ENCODE measurements around the gene CYP4F8.

The CYP4F8 gene

GRCh38 chr19:15616183-15616582 lies 1.2 kb downstream of the CYP4F8 start:
- in situ Hi-C loops (cut with HindIII; ENCODE audit: low sequenced_read_pairs): no loop called here

DNA sequence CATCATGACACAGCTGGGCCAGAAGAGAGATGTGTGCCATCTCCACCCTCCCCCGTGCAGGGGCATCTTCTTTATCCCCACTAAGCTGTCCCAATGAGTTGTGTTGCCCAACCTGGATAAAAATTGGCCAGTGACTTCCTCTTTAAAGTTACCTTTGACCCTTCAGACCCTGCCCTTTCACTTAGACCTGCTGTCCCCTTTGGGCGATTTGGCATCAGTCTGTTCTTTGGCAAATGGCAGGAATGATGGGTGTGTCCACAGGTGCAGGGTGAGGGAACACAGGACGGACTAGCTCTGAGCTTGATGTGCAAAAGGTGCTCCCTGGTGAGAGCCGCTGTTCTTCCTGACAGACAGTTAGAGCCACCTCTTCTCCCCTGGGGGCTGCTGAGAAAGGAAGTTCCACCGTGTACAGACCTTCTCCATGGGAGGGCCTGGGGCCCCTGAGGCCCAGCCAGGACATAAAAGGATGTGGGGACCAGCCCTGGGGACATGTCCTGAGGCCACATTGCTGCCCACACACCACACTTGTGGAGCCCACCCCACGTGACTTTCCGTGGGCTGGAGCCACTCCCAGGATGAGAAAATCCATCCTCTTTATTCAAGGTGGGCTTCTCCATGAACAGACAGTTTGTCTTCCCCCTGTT lies 1.7 kb downstream of the CYP4F8 start:
- in situ Hi-C loops (cut with HindIII; ENCODE audit: low sequenced_read_pairs): no loop called here

- in situ Hi-C loops (cut with HindIII; ENCODE audit: low sequenced_read_pairs): no loop called here
Observed at GRCh38 chr19:15618321-15618720, 3.3 kb downstream of the CYP4F8 start.

DNA sequence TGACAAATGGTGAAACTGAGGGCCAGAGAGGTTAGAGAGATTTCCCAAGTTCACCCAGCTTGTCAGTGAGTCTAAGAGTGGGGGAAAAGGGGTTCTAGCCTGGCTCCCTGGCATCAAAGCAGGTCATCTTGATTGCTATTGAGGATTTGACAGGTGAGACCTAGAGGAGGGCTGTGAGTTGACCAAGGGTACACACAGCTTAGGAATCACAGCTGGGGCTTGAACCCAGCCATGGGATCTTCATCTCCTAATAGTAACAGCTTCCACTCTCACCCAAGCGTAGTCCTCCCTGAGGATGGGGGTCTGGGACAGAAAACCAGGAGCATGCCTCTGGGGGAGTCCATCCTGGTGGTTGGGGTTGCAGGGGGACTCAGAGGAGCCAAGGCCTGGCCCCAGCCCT lies 6.8 kb downstream of the CYP4F8 start:
- in situ Hi-C loops (cut with HindIII; ENCODE audit: low sequenced_read_pairs): no loop called here

DNA sequence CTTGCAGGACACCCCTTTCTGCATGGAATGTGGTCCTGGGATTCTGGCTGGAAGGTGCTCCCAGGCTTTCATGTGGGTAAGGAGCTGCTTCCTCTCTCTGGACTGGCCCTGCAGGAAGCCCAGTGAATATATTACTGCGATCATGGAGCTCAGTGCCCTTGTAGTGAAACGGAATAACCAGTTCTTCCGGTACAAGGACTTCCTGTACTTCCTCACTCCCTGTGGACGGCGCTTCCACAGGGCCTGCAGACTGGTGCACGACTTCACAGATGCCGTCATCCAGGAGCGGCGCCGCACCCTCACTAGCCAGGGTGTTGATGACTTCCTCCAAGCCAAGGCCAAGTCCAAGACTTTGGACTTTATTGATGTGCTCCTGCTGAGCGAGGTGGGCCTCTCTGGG lies 8.0 kb downstream of the CYP4F8 start:
- in situ Hi-C loops (cut with HindIII; ENCODE audit: low sequenced_read_pairs): no loop called here

- in situ Hi-C loops (cut with HindIII; ENCODE audit: low sequenced_read_pairs): no loop called here
Observed at GRCh38 chr19:15623711-15624318, 8.8 kb downstream of the CYP4F8 start.

DNA sequence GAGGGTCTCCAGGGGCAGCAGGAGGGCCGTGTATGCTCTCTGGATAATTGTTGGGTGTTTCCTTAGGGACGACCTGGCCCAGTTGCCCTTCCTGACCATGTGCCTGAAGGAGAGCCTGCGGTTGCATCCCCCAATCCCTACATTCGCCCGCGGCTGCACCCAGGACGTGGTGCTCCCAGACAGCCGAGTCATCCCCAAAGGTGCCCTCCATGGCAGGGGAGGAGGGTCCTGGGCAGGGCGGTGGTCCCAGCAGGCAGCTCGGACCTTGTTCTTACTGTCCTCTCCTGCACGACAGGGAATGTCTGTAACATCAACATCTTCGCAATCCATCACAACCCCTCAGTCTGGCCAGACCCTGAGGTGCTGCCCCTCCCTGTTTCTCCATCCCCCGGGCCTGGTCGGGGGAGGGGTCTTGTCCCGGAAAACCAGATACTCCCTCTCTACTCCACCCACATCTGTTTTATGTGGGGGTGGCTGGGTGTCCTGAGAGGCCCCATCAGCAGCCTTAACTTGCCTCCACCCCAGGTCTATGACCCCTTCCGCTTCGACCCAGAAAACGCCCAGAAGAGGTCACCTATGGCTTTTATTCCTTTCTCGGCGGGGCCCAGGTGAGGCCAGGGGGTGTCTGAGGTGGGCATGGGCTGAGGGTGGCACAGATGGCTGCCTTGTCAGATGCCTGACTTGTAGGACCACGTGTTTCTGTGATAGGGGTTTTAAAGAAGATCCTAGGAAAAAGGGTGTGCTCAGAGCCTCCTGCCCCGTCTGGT lies 13.4 kb downstream of the CYP4F8 start:
- in situ Hi-C loops (cut with HindIII; ENCODE audit: low sequenced_read_pairs): no loop called here

DNA sequence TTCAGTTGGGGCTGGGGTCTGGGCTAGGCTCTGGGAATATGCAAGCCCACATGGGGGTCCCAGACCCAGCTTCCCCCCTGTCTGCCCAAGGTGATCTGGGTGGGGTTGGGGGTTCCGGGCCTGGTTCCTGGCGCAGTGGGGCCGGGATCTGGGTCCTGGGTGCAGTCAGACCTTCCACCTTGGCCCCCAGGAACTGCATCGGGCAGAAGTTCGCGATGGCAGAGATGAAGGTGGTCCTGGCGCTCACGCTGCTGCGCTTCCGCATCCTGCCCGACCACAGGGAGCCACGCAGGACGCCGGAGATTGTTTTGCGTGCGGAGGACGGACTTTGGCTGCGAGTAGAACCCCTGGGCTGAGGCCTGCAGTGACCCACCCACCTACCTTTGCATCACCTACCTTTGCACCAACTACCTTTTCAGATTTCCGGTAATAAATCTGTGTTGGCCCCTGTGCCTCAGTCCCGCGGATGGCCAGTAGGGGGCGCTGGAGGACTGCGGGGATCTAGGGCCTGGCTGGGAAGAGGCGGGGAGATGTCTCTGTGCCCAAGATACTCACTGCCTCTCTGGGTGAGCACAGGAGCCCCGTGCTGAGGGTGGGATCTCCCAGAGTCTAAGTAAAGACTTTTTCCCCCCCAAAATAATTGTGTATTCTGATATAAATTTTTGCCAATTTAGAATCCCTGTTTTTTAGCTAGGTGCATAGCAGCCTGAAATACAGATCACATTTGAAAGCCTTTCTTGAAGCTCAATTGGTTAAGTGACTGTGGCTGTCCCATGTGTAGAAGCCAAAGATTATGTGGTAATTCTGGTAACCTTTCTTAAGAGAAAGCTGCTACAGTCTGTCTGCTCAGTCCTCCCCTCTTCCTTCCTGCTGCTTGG lies 14.2 kb downstream of the CYP4F8 start:
- in situ Hi-C loops (cut with HindIII; ENCODE audit: low sequenced_read_pairs): no loop called here

- in situ Hi-C loops (cut with HindIII; ENCODE audit: low sequenced_read_pairs): no loop called here
Observed at GRCh38 chr19:15631817-15632216, 16.8 kb downstream of the CYP4F8 start.

- in situ Hi-C loops (cut with HindIII; ENCODE audit: low sequenced_read_pairs): no loop called here
Observed at GRCh38 chr19:15633082-15633835, 18.2 kb downstream of the CYP4F8 start.

DNA sequence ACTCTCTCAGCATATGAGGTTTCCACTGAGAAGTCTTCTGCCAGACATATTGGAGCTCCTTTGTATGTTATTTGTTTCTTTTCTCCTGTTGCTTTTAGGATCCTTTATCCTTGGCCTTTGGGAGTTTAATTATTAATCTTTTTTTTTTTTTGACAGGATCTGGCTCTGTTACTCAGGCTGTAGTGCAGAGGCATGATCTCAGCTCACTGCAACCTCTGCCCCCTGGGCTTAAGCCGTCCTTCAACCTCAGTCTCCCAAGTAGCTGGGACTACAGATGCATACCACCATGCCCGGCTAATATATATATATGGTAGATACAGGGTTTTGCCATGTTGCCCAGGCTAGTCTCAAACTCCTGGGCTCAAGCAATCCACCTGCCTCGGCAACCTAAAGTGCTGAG lies 19.1 kb downstream of the CYP4F8 start:
- in situ Hi-C loops (cut with HindIII; ENCODE audit: low sequenced_read_pairs): no loop called here

- in situ Hi-C loops (cut with HindIII; ENCODE audit: low sequenced_read_pairs): no loop called here
Observed at GRCh38 chr19:15635016-15635805, 20.2 kb downstream of the CYP4F8 start.

- in situ Hi-C loops (cut with HindIII; ENCODE audit: low sequenced_read_pairs): no loop called here
Observed at GRCh38 chr19:15636026-15636425, 21.0 kb downstream of the CYP4F8 start.

- in situ Hi-C loops (cut with HindIII; ENCODE audit: low sequenced_read_pairs): no loop called here
Observed at GRCh38 chr19:15639596-15639995, 24.6 kb downstream of the CYP4F8 start.

DNA sequence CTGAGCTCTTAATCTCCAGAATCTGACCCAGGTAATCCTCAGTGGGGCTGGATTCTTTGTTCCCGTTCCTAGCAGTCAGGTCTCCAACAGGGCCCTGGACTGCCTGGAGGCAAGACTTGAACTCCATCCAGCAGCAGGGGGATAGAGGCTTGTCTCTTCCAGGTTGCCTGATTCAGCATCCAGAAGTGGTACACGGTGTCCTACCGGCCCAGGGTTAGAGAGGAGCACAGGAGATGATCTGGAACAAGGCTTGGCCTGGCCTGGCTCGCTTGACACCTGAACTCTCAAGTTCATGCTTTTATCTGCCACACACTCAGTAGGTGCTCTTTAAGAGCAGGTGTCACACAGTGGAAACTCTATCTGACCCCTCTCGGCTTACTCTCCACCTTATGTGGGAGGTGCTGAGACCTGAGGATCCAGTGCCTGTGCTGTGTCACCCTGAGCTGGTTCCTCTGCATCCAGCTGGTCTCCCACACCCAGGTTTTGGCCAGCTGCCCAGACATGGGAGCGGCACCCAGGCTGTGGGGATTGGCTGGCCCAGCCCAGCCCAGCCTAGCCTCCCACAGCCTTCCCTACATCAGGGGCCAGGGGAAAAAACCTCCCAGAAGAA lies 25.4 kb downstream of the CYP4F8 start, which contains the start of gene CYP4F3:
Gene CYP4F3, plus strand, starts transcription at position 604 of the 610 bp plus-strand sequence. CDS start 519 bp downstream, outside the sequence.
- in situ Hi-C loops (cut with HindIII; ENCODE audit: low sequenced_read_pairs): loop anchor here (5.0 kb wide), 1 partner anchor 47 kb away; no protein-coding TSS in a partner anchor

DNA sequence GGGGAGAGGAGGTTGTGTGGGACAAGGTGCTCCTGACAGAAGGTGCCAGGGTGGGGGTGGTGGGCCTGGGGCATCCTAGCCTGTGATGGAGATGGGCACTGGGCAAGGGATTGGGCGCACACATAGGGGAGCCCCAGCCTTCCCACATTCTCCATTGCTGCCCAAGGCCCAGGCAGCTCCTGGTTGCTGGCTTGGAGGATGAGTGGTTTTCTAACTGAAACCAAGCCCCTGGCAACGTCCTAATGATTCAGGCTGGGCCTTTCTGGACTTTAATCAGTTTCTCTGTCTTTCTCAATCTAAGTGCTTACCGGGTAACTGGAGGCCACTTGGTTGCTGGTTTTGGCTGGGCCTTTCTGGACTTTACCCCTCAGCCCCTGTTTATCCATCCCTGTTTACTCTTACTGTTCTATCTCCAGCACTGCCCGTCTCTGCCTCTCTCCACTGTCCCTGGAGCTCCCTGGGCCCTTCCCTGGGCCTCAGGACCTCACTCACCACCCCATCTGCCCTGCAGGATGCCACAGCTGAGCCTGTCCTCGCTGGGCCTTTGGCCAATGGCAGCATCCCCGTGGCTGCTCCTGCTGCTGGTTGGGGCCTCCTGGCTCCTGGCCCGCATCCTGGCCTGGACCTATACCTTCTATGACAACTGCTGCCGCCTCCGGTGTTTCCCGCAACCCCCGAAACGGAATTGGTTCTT lies 26.0 kb downstream of the CYP4F8 start:
- in situ Hi-C loops (cut with HindIII; ENCODE audit: low sequenced_read_pairs): loop anchor here (5.0 kb wide), 1 partner anchor 46 kb away; no protein-coding TSS in a partner anchor

DNA sequence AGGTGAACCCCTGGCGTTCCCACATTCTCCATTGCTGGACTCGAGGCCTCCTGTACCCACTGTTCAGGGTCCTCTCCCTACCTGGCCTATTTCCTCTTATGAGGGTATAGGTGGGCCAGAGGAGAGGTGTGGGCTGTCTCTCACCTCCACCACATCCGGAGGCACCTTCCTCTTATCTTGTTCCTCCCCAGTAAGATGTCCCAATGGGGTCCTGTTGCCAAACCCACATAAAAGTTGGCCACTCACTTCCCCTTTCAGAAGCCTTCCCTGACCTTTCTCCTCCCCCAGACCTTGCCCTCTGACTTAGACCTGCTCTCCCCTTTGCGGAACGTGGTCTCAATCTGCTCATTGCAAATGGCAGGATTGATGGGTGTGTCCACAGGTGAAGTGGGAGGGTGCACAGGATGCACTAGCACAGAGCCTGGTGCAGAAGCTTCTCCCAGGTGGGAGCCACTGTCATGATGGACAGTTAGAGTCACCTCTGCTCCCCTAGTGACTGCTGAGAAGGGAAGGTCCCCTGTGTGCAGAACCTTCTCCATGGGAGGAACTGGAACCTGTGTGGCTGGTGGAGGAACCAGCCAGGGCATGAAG lies 27.0 kb downstream of the CYP4F8 start:
- in situ Hi-C loops (cut with HindIII; ENCODE audit: low sequenced_read_pairs): loop anchor here (5.0 kb wide), 1 partner anchor 45 kb away; no protein-coding TSS in a partner anchor

DNA sequence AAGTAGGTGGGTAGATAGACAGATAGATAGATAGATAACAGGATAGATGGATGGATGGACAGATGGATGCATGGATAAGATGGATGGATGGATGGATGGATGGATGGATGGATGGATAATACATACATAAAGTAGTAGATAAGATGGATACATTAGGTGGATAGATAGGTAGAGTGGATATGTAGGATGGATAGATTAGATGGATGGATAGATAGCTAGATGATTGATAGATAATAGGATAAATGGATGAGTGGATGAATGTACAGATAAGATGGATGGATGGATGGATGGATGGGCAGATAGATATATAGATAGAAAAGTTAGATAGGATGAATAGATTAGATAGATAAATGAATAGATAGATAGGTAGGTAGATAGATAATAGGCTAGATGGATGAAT lies 27.8 kb downstream of the CYP4F8 start:
- in situ Hi-C loops (cut with HindIII; ENCODE audit: low sequenced_read_pairs): loop anchor here (5.0 kb wide), 1 partner anchor 44 kb away; no protein-coding TSS in a partner anchor
